ENCODE results near the gene CUL7. TPM values are rescaled to one million over a fixed set of nuclear protein-coding genes. Genes with fewer than 3 reads are reported as not detected.

Gene CUL7
- total RNA-seq (10 to 100 TPM in 4 of 5 experiments, 1 to 10 TPM in 1; 9.8 to 14.5 (median 12.7) TPM), polyA plus RNA-seq (1 to 10 TPM; 2.9 to 4.0 TPM), total RNA-seq (26.2 reads per million, percentile 56 among the genes with 10 or more reads in this experiment)

DNA sequence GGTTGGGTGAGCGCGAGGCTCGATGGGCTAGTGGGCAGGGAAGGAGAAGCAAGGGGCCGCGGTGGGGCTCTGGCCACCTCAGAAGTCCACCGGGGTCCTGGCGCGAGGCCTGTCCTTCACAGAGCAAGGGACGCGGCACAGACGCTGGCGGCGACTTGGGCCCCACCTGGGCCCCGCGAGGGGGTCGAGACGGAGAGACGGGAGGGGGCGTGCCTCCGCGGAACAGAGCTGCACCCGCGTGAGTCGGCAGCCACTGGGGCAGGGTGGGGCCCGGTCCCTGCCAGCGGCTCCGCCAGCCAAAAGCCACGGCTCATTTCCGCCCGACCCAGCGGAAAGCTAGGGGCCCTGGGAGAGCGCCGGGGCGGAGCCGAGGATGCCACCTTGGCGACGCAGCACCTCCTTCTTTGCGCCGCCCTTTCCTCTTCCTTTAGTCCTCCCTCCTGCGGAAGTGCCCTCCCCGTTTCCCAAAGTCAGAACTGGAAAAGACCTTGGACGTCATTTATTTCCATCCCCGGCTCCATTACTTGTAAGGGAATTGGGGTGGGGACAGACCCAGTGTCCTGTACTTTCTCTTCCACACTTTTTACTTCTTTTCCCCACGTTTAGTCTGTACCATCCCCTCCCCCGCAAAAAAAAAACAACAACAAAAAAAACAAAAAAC, at the start of gene CUL7:
Gene CUL7 (minus strand): TSS at position 307 of the 661 bp plus-strand sequence. CDS start 1,063 bp downstream, outside the sequence.
- peak; percentile 99 for ATAC-seq

DNA sequence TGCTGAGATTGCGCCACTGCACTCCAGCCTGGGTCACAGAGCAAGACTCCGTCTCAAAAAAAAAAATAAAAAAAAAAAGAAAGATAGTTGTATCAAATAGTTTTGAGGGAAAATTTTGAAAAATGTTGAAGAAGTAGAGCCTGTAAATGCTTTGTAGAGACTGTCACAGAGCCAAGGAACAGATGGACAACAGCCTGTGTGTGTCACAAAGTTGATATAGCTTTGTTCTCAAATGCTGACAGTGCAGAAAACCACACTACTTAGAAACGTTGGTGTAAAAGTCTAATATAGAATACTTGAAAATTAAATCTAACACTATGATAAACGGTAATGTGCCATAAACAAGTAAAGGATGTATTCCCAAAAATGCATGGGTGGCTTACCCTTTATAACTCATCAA, 47.8 kb upstream of the CUL7 start:
- Histone ChIP-seq H3K4me3 (ENCODE audit: low read length) (no peak overlapping the region), H3K27me3 (ENCODE audit: control insufficient read depth in 2 of 2, insufficient read depth in 2 of 2, low read length in 2 of 2) (no peaks in the 10 kb centered on the region), H3K4me1 (ENCODE audit: control insufficient read depth in 2 of 2, insufficient read depth in 2 of 2, low read length in 2 of 2) (no peaks in the 10 kb centered on the region), H3K36me3 (ENCODE audit: control insufficient read depth in 2 of 3, insufficient read depth in 3 of 3, low read length in 3 of 3) (no peaks in the 10 kb centered on the region), H3K27ac (ENCODE audit: low read depth, low read length) (no peak overlapping the region), H3K9me3 (ENCODE audit: control insufficient read depth in 2 of 3, low read length in 3 of 3) (no peaks in the 10 kb centered on the region)
- DNase-seq (no peak), ATAC-seq (no peak)
- no peak overlapping the region for H3K4me3 Mint-ChIP-seq
- POLR2A ChIA-PET, result no interaction called here
- CTCF ChIA-PET, result no interaction called here
- no peak overlapping the region for H3K27ac Mint-ChIP-seq
- H3K9me3 Mint-ChIP-seq, result no peaks in the 10 kb centered on the region
- peaks cover 0 to 6% (median 5%) of the 10 kb centered on the region in 7 donors for H3K4me1 Mint-ChIP-seq
- no peaks in the 10 kb centered on the region for H3K36me3 Mint-ChIP-seq
- peaks cover 0 to 8% (median 0%) of the 10 kb centered on the region in 5 donors for H3K27me3 Mint-ChIP-seq
- intact Hi-C loops (cut with micrococcal nuclease), result no loop called here

More for the DNA sequence above, at the start of gene CUL7:
- intact Hi-C loops (cut with micrococcal nuclease), result loop anchor here (1.0 to 10.0 kb wide), 9 partner anchors 32 to 1319 kb away; partner anchors contain the start of genes CNPY3 (in 2 of the 2), KLHDC3 (in 2 of the 2), PEX6 (in 2 of the 2) and PPP2R5D (in 2 of the 2)
- peaks cover 8 to 24% of the 10 kb centered on the region in 2 donors for H3K4me1 ChIP-seq (ENCODE audit: control insufficient read depth in 2 of 2, insufficient read depth in 2 of 2, low read length in 2 of 2)
- peak; percentile 72 to 90 (median 88) for DNase-seq
- ChIA-PET POLR2A (interaction anchor here (0.6 to 4.3 kb wide), 21 partner anchors 9 to 553 kb away, joined by 3 to 37 read pairs (median 4); partner anchors contain the start of genes CNPY3, KLHDC3, MEA1 and PEX6), CTCF (interaction anchor here (1.0 to 1.2 kb wide), 5 partner anchors 29 to 124 kb away, joined by 3 to 5 read pairs (median 4); partner anchors contain the start of genes KLHDC3 and RRP36)
- Mint-ChIP-seq H3K4me3 (peak within 1 kb of the TSS; percentile 86 to 99 (median 94)), H3K4me1 (peaks cover 37 to 58% (median 50%) of the 10 kb centered on the region in 7 donors), H3K9me3 (no peaks in the 10 kb centered on the region), H3K27me3 (no peaks in the 10 kb centered on the region), H3K36me3 (peaks cover 0 to 28% (median 7%) of the 10 kb centered on the region in 5 donors), H3K27ac (peak within 1 kb of the TSS; percentile 92 to 99 (median 97))
- H3K4me3 ChIP-seq (ENCODE audit: low read length), result peak within 1 kb of the TSS; percentile 70
- H3K27ac ChIP-seq (ENCODE audit: low read depth, low read length), result peak within 1 kb of the TSS; percentile 89
- peaks cover 0 to 36% (median 4%) of the 10 kb centered on the region in 3 experiments for H3K36me3 ChIP-seq (ENCODE audit: control insufficient read depth in 2 of 3, insufficient read depth in 3 of 3, low read length in 3 of 3)
- H3K27me3 ChIP-seq (ENCODE audit: control insufficient read depth in 2 of 2, insufficient read depth in 2 of 2, low read length in 2 of 2), result no peaks in the 10 kb centered on the region
- H3K9me3 ChIP-seq (ENCODE audit: control insufficient read depth in 2 of 3, low read length in 3 of 3), result no peaks in the 10 kb centered on the region

DNA sequence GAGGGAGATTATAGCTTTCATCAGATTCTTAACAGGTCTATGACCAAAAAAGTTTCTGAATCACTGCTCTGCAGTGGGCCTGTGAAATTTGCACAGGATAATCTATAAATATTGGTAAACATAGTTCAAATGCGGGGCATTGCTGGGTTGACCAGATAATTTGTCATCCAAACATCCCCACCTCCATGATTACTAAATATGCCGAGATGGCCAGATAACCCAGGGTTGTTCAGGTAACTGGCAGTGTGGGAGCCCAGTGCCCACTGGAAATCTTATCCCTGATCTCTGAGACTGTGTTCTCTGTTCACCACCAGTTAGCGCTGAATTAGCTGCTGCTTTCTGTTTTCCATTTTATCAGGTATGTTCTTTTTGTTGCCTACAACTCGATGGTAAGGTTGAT, 43.9 kb upstream of the CUL7 start:
- Histone ChIP-seq H3K9me3 (ENCODE audit: control insufficient read depth in 2 of 3, low read length in 3 of 3) (no peaks in the 10 kb centered on the region), H3K27me3 (ENCODE audit: control insufficient read depth in 2 of 2, insufficient read depth in 2 of 2, low read length in 2 of 2) (no peaks in the 10 kb centered on the region), H3K4me1 (ENCODE audit: control insufficient read depth in 2 of 2, insufficient read depth in 2 of 2, low read length in 2 of 2) (no peaks in the 10 kb centered on the region), H3K36me3 (ENCODE audit: control insufficient read depth in 2 of 3, insufficient read depth in 3 of 3, low read length in 3 of 3) (no peaks in the 10 kb centered on the region), H3K27ac (ENCODE audit: low read depth, low read length) (no peak overlapping the region), H3K4me3 (ENCODE audit: low read length) (no peak overlapping the region)
- no peaks in the 10 kb centered on the region for H3K36me3 Mint-ChIP-seq
- intact Hi-C loops (cut with micrococcal nuclease), result no loop called here
- ChIA-PET CTCF (interaction anchor here (0.5 kb wide), 1 partner anchor 219 kb away, joined by 3 read pairs; no protein-coding TSS in a partner anchor), POLR2A (interaction anchor here (1.0 kb wide), 1 partner anchor 314 kb away, joined by 3 read pairs; no protein-coding TSS in a partner anchor)
- peaks cover 0 to 23% (median 5%) of the 10 kb centered on the region in 7 donors for H3K4me1 Mint-ChIP-seq
- ATAC-seq, result no peak
- no peak overlapping the region for H3K4me3 Mint-ChIP-seq
- peaks cover 0 to 2% (median 0%) of the 10 kb centered on the region in 5 donors for H3K27me3 Mint-ChIP-seq
- no peak for DNase-seq
- no peaks in the 10 kb centered on the region for H3K9me3 Mint-ChIP-seq
- H3K27ac Mint-ChIP-seq, result no peak overlapping the region

DNA sequence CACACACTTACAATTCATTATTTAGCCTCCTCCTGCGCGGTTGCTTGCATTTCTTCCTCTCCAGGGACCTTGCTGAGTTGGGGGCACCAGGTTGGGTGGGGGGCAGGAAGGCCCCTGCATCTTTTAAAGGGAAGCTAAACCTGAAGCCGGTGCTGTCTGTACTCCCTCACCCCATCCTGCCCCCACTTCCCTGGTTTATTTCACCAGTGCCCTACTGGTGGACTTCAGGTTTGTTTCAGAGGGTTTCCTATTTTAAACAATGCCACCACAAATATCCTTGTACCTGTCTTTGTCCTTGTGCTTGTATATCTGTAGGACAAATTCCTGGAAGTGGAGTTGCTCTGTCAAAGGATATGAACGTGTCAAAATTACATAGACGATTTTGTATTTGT, 43.4 kb upstream of the CUL7 start:
- no peak for ATAC-seq
- H3K9me3 ChIP-seq (ENCODE audit: control insufficient read depth in 2 of 3, low read length in 3 of 3), result no peaks in the 10 kb centered on the region
- no peak overlapping the region for H3K4me3 Mint-ChIP-seq
- DNase-seq, result no peak
- intact Hi-C loops (cut with micrococcal nuclease), result no loop called here
- H3K4me1 Mint-ChIP-seq, result peaks cover 0 to 23% (median 5%) of the 10 kb centered on the region in 7 donors
- H3K36me3 Mint-ChIP-seq, result no peaks in the 10 kb centered on the region
- ChIA-PET CTCF (no interaction called here), POLR2A (interaction anchor here (1.0 kb wide), 1 partner anchor 313 kb away, joined by 3 read pairs; no protein-coding TSS in a partner anchor)
- no peaks in the 10 kb centered on the region for H3K36me3 ChIP-seq (ENCODE audit: control insufficient read depth in 2 of 3, insufficient read depth in 3 of 3, low read length in 3 of 3)
- no peak overlapping the region for H3K27ac Mint-ChIP-seq
- H3K27ac ChIP-seq (ENCODE audit: low read depth, low read length), result no peak overlapping the region
- H3K4me1 ChIP-seq (ENCODE audit: control insufficient read depth in 2 of 2, insufficient read depth in 2 of 2, low read length in 2 of 2), result no peaks in the 10 kb centered on the region
- peaks cover 0 to 2% (median 0%) of the 10 kb centered on the region in 5 donors for H3K27me3 Mint-ChIP-seq
- no peaks in the 10 kb centered on the region for H3K9me3 Mint-ChIP-seq
- H3K27me3 ChIP-seq (ENCODE audit: control insufficient read depth in 2 of 2, insufficient read depth in 2 of 2, low read length in 2 of 2), result no peaks in the 10 kb centered on the region
- no peak overlapping the region for H3K4me3 ChIP-seq (ENCODE audit: low read length)

DNA sequence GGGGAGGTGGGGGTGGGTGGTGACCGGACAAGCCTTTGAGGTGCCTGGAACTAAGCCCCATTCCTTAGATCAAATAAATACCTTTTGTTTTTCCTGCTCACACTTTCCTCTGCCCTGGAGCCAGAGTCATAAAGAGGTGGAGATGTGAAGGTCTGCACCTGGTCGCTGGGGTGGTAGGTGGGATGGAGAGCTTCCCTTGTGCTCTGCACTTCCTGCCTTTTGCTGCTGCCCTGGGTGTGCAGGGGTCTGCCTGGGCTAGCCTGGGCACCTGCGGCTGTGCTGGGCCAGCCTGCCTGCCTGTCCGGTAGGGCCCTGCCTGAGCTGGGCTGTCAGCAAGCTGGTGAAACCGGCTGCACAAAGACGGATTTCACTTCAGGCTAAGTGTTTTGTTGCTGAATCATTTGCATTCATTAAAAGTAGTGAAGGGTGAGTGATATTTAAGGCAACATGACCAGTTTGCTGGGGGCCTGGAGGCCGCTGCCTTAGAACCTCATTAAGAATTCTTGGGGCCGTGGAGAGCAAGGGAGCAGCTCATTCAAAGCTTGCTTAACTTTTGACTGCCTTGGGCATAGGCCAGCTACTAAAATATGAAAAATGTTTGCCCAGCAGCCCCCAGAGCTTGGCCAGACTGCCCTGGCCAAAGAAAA, 42.9 kb upstream of the CUL7 start:
- no peaks in the 10 kb centered on the region for H3K36me3 ChIP-seq (ENCODE audit: control insufficient read depth in 2 of 3, insufficient read depth in 3 of 3, low read length in 3 of 3)
- H3K4me3 ChIP-seq (ENCODE audit: low read length), result no peak overlapping the region
- CTCF ChIA-PET, result no interaction called here
- no peaks in the 10 kb centered on the region for H3K9me3 ChIP-seq (ENCODE audit: control insufficient read depth in 2 of 3, low read length in 3 of 3)
- Mint-ChIP-seq H3K9me3 (no peaks in the 10 kb centered on the region), H3K36me3 (no peaks in the 10 kb centered on the region), H3K27ac (peak overlapping the region in 1 of 9 donors; percentile 63), H3K4me3 (no peak overlapping the region), H3K4me1 (peaks cover 0 to 23% (median 5%) of the 10 kb centered on the region in 7 donors), H3K27me3 (peaks cover 0 to 2% (median 0%) of the 10 kb centered on the region in 5 donors)
- POLR2A ChIA-PET, result interaction anchor here (0.6 kb wide), 2 partner anchors 219 to 978 kb away, joined by 3 to 4 read pairs; no protein-coding TSS in a partner anchor
- DNase-seq, result no peak
- ATAC-seq, result no peak
- no peaks in the 10 kb centered on the region for H3K27me3 ChIP-seq (ENCODE audit: control insufficient read depth in 2 of 2, insufficient read depth in 2 of 2, low read length in 2 of 2)
- intact Hi-C loops (cut with micrococcal nuclease), result no loop called here
- no peaks in the 10 kb centered on the region for H3K4me1 ChIP-seq (ENCODE audit: control insufficient read depth in 2 of 2, insufficient read depth in 2 of 2, low read length in 2 of 2)
- H3K27ac ChIP-seq (ENCODE audit: low read depth, low read length), result no peak overlapping the region

DNA sequence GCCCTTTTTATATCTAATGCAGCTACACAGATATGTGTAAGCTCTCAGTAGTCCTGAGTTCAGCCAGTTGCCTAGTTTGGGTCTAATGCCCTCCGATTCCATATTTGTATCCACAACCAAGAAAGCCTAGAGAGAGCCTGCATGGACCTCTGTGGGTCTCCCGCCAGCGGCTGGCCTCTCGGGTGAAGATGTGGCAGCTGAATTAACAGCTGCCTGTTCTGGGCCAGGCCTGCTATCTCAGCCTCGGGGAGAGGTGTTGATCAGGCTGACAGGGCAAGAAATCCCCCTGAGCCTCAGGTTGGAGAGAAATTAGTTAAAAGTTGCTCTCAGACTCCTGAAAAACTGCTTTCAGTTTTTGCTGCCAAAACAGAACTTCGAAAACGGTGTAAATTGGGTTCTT, 42.3 kb upstream of the CUL7 start:
- Mint-ChIP-seq H3K36me3 (no peaks in the 10 kb centered on the region), H3K27ac (no peak overlapping the region), H3K4me1 (peaks cover 0 to 23% (median 5%) of the 10 kb centered on the region in 7 donors), H3K27me3 (peaks cover 0 to 2% (median 0%) of the 10 kb centered on the region in 5 donors), H3K4me3 (no peak overlapping the region), H3K9me3 (no peaks in the 10 kb centered on the region)
- CTCF ChIA-PET, result no interaction called here
- DNase-seq, result no peak
- H3K27ac ChIP-seq (ENCODE audit: low read depth, low read length), result no peak overlapping the region
- no peaks in the 10 kb centered on the region for H3K4me1 ChIP-seq (ENCODE audit: control insufficient read depth in 2 of 2, insufficient read depth in 2 of 2, low read length in 2 of 2)
- no peaks in the 10 kb centered on the region for H3K27me3 ChIP-seq (ENCODE audit: control insufficient read depth in 2 of 2, insufficient read depth in 2 of 2, low read length in 2 of 2)
- ATAC-seq, result no peak
- POLR2A ChIA-PET, result interaction anchor here (0.6 kb wide), 2 partner anchors 219 to 977 kb away, joined by 3 to 4 read pairs; no protein-coding TSS in a partner anchor
- intact Hi-C loops (cut with micrococcal nuclease), result no loop called here
- no peak overlapping the region for H3K4me3 ChIP-seq (ENCODE audit: low read length)
- H3K9me3 ChIP-seq (ENCODE audit: control insufficient read depth in 2 of 3, low read length in 3 of 3), result no peaks in the 10 kb centered on the region
- H3K36me3 ChIP-seq (ENCODE audit: control insufficient read depth in 2 of 3, insufficient read depth in 3 of 3, low read length in 3 of 3), result no peaks in the 10 kb centered on the region
